ENCODE measurements around the gene RBM25.
"Not testable (repeated sequence)": the region's sequence is repeated elsewhere in the genome, so short reads cannot be mapped to it uniquely, and the experiment has no call there.

Gene RBM25

GRCh38 chr14:73058224-73058921 is at the start of gene RBM25:
Gene RBM25 (plus strand): TSS chr14:73058534. CDS start chr14:73071642, 13,108 bp downstream.
- peak within 1 kb of the TSS; percentile 89 for H3K27ac ChIP-seq
- DNase-seq (ENCODE audit: low read depth, low spot score): peak; percentile 94

GRCh38 chr14:73011189-73011588 is 47.1 kb upstream of the RBM25 start:
- not testable (repeated sequence) for H3K27ac ChIP-seq; DNase-seq (ENCODE audit: low read depth, low spot score)

DNA sequence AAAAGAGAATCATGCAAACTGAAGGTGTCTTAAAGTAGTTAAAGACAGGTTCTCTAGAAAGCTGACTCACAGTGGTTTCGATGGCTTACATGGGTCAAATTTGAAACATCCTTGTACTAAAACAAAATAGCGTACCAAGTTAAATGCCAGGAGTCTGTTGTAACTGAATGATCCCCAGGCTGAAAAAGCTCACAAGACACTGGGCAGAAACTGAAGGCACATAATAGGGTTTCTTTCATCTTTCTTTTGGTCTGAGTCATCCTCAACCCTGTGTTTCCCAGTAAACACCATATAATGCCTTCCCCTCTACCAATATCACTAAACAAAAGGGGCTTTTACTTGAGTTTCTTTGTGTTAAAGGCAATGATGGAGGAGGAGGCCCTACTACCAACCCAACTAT is 44.2 kb upstream of the RBM25 start:
- H3K27ac ChIP-seq: peak overlapping the region; percentile 41
- DNase-seq (ENCODE audit: low read depth, low spot score): no peak

GRCh38 chr14:73015552-73015951 is 42.8 kb upstream of the RBM25 start:
- not testable (repeated sequence) for DNase-seq (ENCODE audit: low read depth, low spot score); H3K27ac ChIP-seq

- not testable (repeated sequence) for H3K27ac ChIP-seq; DNase-seq (ENCODE audit: low read depth, low spot score)
Measured at GRCh38 chr14:73016011-73016410, 42.3 kb upstream of the RBM25 start.

DNA sequence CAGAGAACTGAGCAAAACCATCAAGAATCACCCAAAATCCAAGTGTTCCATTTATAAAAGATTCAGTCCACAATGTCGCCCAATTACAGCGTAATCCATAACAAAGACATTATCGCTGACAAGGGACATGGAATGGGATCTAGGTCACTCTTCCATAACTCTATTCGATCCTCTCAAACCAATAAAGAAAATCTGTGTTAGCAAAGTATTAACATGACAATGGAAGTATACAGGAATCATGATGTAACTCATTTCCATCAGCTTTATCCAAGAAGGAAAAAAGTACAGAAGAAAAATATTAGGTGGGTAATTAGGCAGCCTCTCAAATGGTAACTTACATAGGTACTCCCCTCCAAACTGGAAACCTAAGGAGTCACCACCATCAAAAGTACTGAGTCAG is 36.3 kb upstream of the RBM25 start:
- H3K27ac ChIP-seq: no peak overlapping the region
- no peak for DNase-seq (ENCODE audit: low read depth, low spot score)

DNA sequence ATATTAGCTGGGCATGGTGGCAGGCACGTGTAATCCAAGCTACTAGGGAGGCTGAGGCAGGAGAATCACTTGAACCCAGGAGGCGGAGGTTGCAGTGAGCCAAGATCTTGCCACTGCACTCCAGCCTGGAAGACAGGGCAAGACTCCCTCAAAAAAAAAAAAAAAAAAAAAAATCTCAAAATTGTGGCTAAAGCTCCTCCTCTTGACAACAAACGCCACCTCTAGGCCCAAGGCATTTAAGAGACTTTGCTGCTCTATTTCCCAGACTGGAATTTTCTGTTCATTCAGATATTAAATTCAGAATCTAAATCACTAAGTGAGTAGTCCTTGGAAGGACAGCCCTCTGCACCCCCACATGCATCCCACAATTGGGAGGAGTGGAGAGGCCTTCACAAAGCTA is 32.8 kb upstream of the RBM25 start:
- DNase-seq (ENCODE audit: low read depth, low spot score): no peak
- H3K27ac ChIP-seq: peak overlapping the region; percentile 72

GRCh38 chr14:73026243-73026844 is 32.0 kb upstream of the RBM25 start:
- no peak for DNase-seq (ENCODE audit: low read depth, low spot score)
- peak overlapping the region; percentile 72 for H3K27ac ChIP-seq

- DNase-seq (ENCODE audit: low read depth, low spot score): peak; percentile 97
- H3K27ac ChIP-seq: peak within 1 kb of the TSS; percentile 72
Measured at GRCh38 chr14:73026845-73027542, 31.3 kb upstream of the RBM25 start, which contains the start of gene ZFYVE1. Gene ZFYVE1 (minus strand): TSS chr14:73027106. CDS start chr14:73024508, 2,598 bp downstream.

GRCh38 chr14:73027546-73027945 is 30.8 kb upstream of the RBM25 start:
- H3K27ac ChIP-seq: peak overlapping the region; percentile 72
- no peak for DNase-seq (ENCODE audit: low read depth, low spot score)

GRCh38 chr14:73027984-73028383 is 30.4 kb upstream of the RBM25 start:
- peak overlapping the region; percentile 72 for H3K27ac ChIP-seq
- no peak for DNase-seq (ENCODE audit: low read depth, low spot score)

DNA sequence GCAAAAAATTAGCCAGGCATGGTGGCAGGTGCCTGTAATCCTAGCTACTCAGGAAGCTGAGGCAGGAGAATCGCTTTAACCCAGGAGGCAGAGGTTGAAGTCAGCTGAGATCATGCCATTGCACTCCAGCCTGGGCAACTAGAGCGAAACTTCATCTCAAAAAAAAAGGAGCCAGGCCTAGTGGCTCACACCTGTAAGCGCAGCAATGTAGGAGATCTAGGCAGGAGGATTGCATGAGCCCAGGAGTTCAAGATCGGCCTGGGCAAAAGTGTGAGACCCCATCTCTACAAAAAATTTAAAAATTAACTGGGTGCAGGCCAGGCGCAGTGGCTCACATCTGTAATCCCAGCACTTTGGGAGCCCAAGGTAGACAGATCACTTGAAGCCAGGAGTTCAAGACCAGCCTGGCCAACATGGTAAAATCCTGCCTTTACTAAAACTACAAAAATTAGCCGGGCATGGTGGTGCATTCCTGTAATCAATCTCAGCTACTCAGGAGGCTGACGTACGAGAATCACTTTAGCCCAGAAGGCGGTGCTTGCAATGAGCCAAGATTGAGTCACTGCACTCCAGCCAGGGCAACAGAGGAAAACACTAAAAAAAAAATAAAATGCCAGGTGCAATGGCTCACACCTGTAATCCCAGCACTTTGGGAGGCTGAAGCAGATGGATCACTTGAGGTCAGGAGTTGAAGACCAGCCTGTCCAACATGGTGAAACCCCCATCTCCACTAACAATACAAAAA is 21.5 kb upstream of the RBM25 start:
- peak overlapping the region; percentile 13 for H3K27ac ChIP-seq
- DNase-seq (ENCODE audit: low read depth, low spot score): peak; percentile 62

DNA sequence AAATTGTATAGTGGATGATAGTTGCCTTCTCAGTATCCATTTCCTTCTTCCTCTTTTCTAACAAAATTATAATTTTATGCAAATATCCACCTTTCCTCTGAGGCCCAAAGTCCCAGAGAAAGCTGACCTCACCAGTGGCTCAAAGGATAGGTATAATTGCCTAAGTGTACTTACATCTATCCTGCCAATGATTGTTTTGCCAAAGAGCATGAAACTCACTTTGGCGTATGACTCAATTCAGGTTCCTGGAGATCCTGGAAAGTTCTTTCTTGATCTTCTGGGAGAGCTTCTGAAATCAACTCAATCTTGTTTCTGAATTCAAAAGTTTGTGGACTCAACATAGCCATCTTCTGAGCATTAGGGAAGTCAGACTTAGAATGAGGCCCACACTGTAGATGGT is 10.5 kb upstream of the RBM25 start:
- H3K27ac ChIP-seq: no peak overlapping the region
- DNase-seq (ENCODE audit: low read depth, low spot score): no peak

DNA sequence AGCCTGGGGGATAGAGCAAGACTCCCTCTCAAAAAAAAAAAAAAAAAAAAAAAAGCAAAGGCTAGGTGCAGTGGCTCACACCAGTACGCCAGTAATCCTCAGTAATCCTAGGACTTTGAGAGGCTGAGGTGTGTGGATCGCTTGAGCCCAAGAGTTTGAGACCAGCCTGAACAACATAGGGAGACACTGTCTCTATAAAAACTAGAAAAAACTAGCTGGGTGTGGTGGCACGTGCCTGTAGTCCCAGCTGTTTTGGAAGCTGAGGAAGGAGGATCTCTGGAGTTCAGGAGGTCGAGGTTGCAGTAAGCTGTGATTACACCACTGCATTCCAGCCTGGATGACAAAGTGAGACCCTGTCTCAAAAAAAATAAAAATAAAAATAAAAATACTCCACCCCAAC is 8.9 kb upstream of the RBM25 start:
- H3K27ac ChIP-seq: no peak overlapping the region
- no peak for DNase-seq (ENCODE audit: low read depth, low spot score)

- DNase-seq (ENCODE audit: low read depth, low spot score): no peak
- H3K27ac ChIP-seq: no peak overlapping the region
Measured at GRCh38 chr14:73055251-73055650, 3.1 kb upstream of the RBM25 start.

GRCh38 chr14:73057944-73058223 is 450 bp upstream of the RBM25 start:
- no peak for DNase-seq (ENCODE audit: low read depth, low spot score)
- H3K27ac ChIP-seq: peak overlapping the region; percentile 89

DNA sequence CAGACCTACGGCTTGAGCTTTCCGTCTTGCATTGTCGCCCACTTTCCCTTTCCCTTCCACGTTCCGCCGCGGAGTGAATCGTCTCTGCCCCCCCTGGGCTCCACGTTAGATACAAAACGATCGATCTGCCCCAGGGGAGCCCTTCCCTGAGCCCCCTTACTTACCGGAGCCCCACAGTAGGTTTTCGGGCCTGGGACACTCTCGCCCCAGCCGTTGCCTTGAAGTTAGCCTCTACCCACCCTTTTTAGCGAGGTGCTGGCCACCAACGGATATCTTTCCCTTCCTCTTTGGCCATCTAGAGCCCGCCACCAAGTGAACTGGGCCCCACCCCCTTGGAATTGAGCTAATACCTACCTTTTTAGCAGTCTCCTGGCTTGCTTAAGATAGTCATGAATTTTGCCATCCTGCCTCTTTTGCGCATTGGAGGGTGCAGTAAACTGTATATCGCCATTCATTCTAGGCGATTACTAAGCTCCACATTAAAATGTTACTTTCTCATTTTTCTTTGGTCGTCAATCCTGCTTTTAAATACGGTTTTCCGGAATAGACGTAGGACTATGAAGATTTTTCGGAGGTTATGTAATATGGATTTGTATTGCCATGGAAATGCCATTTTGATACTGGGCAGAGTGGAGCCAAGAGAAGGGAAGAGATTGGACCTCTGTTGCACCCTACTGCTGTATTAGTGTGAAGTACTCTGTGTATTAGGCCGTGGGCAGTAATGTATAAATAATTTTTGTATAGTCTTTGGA is 764 bp downstream of the RBM25 start:
- DNase-seq (ENCODE audit: low read depth, low spot score): no peak
- peak overlapping the region; percentile 89 for H3K27ac ChIP-seq

- DNase-seq (ENCODE audit: low read depth, low spot score): no peak
- no peak overlapping the region for H3K27ac ChIP-seq
Measured at GRCh38 chr14:73069585-73069984, 11.3 kb downstream of the RBM25 start.

DNA sequence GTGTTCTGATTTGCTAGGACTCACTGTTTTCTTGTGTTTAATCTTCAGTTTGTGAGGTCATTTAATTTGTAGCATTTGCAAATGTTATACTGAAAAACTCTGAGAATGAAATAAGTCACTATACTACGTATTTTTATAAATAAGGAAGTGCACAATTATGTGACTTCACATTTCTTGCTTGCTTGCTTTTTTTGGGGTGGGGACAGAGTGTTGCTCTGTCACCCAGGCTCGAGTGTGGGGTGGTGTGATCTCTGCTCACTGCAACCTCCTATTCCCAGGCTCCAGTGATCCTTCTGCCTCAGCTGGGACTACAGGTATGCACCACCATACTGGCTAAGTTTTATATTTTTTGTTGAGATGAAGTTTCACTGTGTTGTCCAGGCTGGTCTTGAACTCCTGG is 32.7 kb downstream of the RBM25 start:
- DNase-seq (ENCODE audit: low read depth, low spot score): no peak
- no peak overlapping the region for H3K27ac ChIP-seq

DNA sequence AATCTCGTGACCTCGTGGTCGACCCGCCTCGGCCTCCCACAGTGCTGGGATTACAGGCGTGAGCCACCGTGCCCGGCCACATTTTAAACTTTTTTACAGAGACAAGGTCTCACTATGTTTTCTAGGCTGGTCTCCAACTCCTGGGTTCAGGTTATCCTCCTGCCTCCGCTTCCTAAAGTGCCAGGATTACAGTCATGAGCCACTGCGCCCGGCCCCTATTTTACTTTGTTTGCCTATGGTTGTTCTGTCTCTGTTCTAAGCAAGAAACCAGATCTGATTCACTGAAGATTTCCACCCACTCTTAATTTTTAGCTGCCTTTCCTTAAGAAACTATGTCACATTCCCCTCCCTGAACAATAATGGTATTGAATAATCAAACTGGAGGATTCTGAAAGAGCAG is 39.1 kb downstream of the RBM25 start:
- DNase-seq (ENCODE audit: low read depth, low spot score): no peak
- H3K27ac ChIP-seq: no peak overlapping the region

Data from epithelial cell of prostate (primary cell).